HG02840 (cell line): Measurements from ENCODE around the gene PLBD2.
A peak's percentile ranks its signal among the peaks of the same experiment; 100 is the strongest.

Experiments used
- ATAC-seq: cut with Tn5 transposase; IDR thresholded peaks from one replicate; pipeline ENCODE4 v1.9.1; 2021; ENCODE audit warnings: mild to moderate bottlenecking, moderate library complexity, moderate number of reproducible peaks; ENCODE audit not compliant: unreplicated experiment, low FRiP score

The PLBD2 gene

DNA sequence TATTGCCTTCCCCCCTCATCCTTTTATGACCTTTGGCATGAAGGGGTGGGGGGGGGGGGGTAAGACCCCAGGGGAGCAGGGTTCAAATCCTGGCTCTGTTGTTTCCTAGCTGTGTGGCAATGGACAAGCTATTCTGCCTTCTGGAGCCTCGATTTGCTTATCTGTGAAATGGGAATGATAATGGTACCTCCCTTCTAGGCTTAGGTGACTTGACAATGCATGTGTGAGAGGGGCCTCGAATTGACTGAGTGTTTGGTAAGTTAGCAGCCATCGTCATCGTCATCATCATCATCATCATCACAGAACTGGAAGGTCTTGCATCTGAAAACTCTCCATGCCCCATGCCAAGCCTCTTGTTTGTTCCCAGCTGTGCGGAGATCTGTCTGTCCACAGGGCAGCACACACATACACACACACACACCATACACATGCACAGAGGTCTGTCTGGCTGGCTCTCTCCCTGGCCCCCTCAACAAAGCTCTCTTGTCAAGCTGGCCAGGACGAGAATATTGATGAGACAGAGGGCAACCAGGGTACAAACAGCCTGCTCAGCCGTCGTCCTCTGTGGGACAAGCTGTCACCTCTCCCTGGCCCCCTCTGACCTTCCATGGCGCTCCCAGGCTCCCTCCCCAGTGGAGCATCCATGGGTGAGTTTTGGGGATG lies 51.2 kb downstream of the PLBD2 start:
- ATAC-seq = no peak

DNA sequence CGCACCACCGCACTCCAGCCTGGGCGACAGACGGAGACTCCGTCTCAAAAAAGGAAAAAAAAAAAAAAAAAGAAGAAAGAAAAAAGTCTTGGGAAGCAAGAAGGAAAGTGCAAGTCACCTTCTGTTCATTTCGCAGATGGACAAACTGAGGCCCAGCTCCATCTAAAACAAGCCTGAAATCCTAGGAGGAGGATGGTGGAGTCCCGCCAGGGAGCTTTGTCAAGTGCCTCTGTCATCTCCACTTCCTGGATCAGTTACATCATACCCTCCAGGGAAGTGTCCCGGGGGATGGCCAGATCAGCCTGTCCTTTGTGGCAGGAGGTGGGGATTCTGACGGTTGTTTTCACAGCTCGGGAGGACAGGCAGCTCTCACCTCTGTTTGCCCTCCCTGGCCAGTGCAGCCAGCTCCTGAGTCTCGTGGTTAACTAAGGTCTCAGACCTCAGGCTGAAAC lies 55.1 kb downstream of the PLBD2 start:
- no peak for ATAC-seq

DNA sequence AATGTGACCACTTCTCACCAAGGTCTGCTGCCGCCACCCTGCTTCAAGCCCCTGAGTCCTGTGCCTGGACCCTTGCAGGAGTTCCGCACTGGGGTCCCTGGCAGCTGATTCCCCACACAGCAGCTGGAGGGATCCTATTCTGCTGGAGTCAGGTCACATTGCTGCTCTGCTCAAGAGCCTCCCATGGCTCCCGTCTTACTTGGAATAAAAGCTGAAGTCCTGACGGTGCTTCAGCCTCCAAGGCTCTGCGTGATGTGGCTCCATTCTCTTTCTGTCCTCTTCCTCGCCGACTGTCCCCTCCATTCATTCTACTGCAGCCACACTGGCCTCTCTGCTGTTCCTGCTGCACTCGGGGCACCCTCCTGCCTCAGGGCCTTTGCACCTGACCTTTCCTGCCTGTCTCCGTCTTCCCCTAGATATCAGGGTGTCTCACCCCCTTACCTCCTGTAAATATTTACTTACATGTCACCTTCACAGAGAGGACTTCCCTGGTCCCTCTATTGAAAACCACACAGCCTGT lies 56.2 kb downstream of the PLBD2 start:
- ATAC-seq = no peak

DNA sequence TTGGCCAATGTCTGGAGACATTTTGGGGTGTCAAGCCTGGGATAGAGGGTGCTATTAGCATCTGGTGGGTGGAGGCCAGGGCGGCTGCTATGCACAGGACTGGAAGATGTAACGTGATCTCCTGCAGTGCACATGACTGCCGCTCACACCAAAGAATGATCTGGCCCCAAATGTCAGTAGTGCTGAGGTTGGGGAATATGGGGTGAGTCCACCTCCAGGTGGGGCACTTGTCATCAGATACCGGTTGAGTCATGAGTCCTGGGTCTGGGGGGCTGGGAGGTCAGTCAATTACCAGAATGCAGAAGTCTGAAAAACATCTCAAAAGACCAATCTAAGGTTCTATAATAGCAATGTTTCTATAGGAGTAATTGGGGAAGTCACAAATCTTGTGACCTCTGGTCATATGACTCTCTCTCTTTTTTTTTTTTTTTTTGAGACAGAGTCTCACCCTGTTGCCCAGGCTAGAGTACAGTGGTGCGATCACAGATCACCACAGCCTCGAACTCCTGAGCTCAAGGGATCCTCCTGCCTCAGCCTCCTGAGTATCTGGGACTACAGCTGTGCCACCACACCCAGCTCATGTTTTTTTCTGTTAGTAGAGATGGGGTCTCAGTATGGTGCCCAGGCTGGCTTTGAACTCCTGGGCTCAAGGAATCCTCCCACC lies 57.8 kb downstream of the PLBD2 start:
- no peak for ATAC-seq

DNA sequence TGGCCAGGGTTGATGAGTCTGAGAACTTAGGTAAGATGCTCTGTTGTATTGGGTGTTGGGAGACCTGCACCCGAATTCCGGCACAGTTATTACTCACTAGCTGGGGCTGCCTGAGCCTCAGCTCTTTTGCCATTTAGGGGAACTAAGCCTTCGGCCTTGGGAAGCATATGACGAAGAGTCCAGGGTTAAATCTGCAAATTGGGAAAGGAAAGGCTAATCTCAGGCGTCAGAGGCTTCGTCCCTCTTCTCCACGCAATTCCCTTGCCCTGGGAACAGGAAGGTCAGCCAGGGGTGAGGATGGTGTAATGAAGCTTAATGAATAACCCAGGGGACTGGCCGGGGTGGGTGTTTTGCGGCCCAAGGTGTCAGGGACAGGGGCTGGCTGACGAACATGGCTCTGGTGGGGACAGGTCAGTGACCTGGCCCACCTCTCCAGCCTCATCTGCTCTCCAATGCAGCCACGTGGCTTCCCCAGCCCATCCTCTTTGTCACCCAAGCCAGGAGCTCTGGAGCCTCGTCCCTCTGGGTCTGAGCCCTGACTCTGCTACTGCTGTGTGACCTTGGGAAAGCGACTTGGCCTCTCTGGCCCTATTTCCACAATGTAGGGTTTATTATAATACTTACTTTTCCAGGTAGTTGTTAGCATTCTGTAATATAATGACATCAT lies 60.0 kb downstream of the PLBD2 start:
- ATAC-seq = no peak

DNA sequence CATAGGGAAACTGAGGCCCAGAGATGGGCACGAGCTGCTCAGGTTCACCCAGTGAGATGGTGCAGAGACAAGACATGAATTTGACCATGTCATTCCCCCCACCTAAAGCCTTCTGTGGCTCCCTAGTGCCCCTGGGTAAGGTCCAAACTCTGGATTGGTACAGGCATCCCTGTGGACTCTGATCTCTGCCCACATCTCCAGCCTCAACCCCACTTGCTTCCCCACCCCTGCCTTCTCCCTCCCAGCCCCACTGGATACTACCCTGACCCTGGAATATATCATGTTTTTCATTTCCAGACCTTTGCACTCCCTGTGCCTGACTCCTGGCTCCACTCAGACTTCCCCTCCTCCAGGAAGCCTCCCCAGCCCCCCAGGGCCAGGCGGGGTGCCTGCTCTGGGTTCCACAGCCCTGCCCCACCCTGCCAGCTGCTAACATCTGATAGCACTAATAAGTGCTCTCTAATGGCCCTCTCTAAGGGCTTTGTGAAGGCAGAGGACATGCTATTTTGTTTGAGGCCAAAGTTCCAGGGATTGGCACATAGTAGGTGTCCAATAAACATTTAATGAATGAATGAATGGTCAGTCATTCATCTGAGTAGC lies 62.7 kb downstream of the PLBD2 start:
- ATAC-seq = no peak

DNA sequence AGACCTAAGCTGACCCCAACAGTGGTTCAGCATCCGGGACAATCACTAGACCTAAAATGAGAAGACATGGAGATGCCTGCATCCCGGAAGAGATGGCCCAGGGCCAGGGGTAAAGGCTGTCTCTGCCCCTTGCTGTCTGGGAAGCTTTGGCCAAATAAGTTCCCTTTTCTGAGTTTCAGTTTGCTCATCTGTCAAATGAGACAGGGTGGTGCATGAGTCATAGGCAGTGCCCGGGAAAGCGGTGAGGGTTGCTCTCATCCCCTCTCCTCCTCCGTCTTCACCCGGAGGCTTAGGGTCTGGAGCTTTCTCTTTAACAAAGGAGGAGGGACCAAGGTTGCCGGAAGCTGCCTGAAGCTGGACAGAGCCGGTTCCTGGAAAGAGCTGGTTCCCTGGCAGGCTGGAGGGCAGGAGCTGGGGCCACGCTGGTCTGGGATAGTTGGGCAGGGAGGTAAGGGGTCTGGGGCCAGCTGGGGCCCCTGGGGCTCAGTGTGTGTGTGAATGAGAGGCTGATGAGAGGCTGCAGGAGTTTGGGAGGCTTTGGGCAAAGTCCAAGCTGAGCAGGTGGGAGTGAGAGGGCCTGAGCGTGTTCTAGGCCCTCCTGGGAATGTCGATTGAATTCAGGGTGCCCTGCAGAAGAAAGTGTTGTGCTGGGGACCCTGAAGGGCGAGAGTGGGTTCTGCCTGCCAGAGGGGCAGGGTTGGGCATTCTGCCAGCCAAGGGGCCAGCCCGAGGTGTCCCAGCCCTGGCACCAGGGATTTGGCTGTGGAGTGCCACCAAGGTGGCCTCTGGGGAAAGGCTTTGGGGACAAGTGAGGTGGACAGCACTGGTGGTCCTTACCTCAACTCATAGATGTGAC lies 63.9 kb downstream of the PLBD2 start, which contains the start of gene SDSL:
TSS of gene SDSL (plus strand) at position 351 of the 856 bp plus-strand sequence. CDS start 5,603 bp downstream, outside the sequence.
- peak; percentile 62 for ATAC-seq

DNA sequence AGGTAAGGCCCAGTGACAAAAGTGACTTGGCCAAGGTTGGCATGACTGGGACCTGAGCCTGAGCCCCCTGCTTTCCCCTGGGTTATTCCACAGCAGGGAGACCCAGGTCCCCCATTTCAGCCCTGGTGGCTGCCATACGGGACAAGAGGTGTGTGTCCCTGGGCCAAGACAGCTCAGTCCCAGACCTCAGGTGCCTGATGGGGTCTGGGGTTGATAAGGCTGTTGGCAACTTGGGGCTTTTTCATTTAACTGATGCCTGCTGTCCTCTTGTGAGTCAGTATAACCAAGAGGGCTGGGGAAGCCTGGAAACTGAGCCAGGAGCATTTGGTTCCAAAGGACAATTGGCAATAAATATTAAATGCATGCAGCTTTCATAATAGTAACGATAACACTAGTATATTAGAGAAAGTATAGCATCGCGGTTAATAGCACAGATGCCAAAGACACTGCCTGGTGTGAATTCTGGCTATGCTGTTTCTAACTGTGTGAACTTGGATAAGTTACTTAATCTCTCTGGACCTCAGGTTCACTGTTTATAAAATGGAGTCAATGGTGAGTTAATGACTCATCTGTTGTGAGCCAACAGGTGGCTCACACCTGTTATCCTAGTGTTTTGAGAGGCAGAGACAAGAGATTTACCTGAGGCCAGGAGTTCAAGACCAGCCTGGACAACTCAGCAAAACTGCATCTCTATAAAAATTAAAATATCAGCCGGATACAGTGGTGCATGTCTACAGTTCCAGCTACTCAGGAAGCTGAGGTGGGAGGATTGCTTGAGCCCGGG lies 64.7 kb downstream of the PLBD2 start:
- peak; percentile 13 for ATAC-seq

DNA sequence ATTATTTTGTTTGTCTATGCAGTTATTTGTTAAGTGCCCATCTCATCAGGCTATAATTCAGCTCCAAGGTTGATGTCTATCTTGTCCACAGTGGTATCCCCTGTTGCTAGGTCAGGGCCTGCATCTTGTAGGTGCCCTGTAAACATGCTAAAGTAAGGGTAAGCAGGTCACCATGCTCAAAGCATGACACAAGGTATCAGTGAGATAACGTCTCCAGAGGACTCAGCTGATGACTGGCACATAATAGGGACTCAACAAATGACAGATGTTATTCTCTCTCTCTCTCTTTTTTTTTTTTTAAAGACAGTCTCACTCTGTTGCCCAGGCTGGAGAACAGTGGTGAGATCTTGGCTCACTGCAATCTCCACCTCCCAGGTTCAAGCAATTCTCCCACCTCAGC lies 66.1 kb downstream of the PLBD2 start:
- no peak for ATAC-seq

DNA sequence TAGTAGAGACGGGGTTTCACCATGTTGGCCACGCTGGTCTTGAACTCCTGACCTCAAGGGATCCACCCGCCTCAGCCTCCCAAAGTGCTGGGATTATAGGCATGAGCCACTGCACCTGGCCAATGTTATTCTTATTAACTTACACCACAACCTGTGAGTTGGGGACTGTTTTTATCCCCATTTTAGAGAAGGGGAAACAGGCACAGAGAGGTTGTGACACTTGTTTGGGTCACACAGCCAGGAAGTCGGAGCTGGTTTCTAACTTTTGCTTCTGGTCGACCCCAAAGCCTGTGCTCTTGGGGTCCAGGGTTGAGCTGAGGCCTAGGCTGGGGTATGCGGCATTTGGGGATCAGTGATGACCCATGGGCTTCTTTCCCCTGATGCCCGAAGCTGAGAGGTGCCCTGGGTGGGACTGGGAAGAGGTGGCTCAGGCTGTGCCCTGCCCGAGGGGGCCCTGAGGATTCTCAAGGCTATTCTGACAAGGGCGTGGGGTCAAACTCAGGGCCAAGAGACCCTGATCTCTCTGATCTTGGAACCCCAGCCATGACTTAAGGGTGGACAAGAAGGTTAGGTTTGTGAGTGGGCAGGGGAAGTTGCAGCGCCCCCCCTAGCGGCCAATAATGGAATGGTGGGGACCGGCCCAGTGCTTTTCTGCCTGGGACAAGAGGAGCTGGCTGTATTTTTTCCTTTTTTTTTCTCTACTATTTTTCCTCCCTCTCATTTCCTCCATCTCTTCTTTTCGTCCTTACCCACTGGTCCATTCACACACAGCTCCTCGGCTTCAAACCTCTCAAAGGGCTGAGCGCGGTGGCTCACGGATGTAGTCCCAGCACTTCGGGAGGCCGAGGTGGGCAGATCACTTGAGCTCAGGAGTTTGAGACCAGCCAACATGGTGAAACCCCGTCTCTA lies 66.8 kb downstream of the PLBD2 start:
- no peak for ATAC-seq

DNA sequence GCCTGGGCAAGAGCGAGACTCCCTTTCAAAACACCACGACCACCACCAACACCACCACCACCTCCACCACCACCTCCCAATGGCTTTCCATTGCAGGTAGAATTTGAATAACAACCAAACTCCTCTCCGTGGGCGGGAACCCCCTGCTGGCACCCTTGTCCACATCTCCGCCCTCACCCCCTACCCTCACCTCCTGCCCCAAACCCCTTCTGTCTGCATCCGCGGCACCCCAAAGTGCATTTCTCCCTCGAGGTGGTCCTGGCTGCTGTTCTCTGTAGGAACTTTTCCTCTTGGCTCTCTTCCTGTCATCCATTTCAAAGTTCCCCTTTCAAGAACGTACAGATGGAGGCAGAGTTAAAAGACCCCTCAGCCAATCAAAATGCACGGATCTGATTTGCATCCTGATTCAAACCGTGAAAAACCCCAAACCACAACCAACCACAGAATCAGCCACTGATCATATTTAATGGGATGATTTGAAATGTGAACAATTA lies 67.6 kb downstream of the PLBD2 start:
- ATAC-seq = no peak

DNA sequence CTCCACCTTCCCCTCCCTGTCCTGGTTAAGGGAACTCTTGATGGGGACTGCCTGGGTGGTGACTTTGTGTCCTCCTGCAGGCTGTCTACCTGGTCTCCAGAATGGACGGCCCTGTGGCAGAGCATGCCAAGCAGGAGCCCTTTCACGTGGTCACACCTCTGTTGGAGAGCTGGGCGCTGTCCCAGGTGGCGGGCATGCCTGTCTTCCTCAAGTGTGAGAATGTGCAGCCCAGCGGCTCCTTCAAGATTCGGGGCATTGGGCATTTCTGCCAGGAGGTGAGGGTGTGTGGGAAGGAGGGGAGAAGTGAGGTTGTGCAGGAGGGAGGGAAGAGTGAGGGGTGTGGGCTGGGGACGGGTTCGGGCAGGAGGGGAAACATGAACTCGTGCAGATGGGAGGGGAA lies 69.5 kb downstream of the PLBD2 start:
- no peak for ATAC-seq

DNA sequence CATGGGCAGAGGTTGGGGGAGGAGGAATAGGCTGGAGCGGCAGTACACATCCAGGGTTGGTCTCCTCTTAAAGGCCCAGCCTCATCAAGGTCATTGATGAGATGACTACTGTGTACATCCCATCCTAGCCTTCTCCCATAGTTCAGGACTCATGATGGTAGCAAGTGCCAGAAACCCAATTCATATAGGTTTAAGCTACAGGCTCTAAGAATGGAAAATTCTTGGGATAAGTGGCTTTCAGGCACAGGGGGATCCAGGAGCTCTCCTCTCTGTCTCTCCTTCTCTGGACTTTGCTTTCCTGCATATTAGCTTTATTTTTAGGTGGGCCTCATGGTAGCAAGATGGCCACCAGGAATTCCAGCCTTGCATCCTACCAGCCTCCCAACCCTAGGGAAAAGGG lies 70.1 kb downstream of the PLBD2 start:
- no peak for ATAC-seq

DNA sequence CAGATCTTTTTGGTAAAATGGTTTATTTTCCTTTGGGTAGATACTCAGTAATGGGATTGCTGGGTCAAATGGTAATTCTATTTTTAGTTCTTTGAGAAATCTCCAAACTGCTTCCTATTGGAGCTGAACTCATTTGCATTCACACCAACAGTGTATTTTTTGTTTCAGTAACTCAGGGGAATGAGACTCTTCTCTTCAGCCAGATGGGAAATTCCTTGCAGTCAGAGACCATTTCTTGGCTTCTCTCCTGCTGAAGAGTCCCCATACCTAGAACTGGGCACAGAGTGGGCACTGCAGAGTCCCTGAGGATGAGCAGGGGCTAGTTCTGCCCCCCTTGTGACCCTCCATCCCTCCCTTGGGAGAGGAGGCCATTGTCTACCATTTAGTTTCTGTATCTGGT lies 74.6 kb downstream of the PLBD2 start:
- no peak for ATAC-seq

DNA sequence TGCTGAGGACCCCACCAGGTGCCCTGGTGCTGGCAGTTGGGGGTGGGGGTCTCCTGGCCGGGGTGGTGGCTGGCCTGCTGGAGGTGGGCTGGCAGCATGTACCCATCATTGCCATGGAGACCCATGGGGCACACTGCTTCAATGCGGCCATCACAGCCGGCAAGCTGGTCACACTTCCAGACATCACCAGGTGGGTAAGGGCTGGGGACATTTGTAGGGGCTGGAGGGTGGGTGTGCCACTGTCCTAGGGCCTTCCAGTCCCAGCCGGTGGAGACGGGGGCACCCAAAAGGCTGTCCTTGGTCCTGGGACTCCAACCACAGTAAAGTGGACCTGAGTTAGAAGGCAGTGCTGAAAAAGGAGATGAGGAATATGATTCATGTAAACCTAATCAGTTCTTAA lies 77.0 kb downstream of the PLBD2 start:
- ATAC-seq = no peak

DNA sequence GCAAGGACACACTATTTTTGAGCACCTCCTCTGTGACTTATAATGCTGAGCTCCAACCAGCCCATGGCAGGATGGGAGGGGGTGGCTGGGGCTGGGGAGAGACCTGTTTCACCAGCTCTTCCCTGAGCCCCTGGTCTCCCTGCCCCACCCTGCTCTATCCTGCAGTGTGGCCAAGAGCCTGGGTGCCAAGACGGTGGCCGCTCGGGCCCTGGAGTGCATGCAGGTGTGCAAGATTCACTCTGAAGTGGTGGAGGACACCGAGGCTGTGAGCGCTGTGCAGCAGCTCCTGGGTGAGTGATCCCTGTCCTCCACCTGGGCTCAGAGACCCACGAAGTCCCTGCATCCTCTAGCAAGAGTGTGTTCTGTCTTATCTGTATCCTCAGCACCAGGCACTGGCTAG lies 78.2 kb downstream of the PLBD2 start:
- ATAC-seq = no peak

DNA sequence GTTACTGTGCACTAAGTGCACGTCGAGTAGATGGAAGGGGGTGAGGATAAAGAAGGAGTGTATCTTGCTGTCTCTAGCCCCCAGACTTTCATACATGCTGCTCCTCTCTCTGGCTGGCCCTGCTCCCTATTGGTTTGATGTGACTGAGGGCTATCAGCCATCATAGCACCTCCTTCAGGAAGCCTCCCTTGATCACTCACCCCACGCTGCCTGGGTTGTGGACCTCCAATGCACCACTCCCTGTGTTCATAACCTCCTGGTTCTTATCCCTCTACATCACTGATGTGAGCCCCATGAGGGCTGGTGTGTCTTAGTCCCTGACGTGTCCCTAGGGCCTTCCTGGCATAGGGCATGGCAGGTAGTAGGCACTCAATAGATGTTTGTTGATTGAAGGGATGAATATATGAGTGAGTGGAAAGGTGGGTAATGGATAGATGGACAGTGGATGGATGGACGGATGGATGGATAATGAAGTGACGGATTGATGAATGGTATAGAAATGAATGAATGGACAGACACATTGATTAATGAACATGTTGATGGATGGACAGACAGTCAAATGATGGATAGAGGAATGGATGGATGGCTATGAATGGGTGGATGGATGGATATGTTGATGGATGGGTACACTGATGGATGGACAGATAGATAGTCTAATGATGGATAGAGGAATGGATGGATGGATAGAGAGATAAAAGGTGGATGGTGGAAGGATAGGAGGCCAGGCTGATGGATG lies 78.8 kb downstream of the PLBD2 start:
- no peak for ATAC-seq

DNA sequence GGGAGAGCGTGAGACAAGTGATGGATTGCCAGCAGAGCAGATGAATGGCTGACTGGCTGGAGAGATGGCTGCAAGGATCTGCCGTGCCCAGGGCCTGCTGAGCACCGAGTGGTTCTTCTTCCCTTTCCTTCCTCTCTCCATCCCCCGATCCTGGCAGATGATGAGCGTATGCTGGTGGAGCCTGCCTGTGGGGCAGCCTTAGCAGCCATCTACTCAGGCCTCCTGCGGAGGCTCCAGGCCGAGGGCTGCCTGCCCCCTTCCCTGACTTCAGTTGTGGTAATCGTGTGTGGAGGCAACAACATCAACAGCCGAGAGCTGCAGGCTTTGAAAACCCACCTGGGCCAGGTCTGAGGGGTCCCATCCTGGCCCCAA lies 79.3 kb downstream of the PLBD2 start:
- no peak for ATAC-seq
